ENCODE results near the gene RBPMS2.

The RBPMS2 gene

DNA sequence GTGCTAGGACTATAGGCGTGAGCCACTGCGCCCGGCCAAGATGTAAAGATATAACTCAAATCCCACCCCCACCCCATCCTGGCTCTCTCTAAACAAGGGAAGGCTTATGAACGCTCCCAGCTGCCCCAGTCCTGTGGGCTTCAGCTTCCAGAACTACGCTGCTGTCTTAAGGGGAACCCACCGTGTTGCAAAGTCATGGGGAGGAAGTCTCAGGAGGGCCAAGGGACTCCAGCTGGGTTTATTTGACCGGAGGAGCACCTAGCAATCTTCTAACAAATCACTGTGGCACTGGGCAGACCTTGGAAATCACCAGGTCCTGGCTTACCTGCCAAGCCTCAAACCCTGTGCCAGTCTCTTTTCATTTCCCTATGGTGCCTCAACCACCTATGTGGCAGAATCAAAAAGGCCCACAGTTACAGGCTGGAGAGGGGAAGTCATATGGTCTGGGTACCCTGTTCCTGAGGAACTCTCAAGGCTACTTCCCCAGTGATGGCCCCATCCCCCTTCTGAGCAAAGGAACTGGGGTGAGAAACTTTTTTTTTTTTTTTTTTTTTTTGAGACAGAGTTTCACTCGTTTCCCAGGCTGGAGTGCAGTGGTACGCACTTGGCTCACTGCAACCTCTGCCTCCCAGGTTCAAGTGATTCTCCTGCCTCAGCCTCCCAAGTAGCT lies 83.4 kb downstream of the RBPMS2 start:
- no peak for DNase-seq (ENCODE audit: low spot score)

DNA sequence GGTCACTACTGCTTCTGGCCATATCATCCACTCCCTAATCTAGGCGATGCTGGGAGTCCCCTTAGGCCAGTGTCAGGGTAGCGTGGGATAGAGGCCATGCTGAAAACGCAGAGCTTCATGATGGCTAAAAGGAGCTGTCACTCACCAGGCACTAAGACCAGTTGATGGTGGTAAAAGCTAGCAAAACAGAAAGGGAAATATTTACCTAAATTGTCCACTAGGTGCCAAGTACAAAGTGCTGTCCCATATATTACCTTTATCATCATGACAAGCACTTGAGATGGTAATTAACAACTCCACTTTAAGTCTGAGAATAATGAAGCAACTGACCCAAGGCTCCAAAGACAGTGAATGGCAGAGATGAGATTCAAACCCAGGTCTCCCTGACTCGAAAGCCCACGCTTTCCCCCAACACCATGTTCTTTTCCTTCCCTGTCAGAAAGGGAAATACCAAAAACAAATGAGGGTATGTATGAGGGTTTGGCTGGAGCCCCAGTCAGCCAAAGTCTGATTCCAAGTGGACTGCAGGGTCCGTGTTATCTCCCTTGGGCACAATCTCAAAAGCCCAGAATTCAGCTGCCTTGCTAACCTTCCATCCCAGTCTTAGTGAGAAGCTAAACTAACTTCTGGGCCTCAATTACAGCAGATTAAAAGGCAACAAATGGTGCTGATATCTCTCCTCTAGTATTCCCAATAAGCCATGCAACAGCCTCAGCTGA lies 84.7 kb downstream of the RBPMS2 start:
- no peak for DNase-seq (ENCODE audit: low spot score)

DNA sequence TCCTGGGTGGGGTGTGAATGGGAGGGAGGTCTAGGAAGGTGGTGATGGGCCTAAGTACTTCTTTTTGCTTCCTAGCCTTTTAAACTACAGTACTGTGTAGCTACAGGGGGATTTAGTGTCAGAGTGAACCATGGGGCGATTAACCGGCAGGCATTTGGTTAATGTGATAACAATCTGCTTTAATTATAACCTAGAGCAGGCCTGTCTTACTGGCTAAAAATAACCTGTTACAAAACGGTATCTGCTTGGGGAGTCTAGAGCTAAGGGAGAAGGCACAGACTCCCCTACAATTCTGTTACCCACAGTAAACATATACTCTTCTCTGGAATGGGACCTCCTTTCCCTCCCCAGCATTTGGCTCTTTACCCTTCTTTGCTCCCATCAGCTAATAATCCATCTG lies 85.4 kb downstream of the RBPMS2 start:
- DNase-seq (ENCODE audit: low spot score) = no peak

Measured in AG08395 (cell line).